Right lobe of liver (tissue), 4 donors: ENCODE results near the gene C11orf16.
A peak's percentile ranks its signal among the peaks of the same experiment; 100 is the strongest.

Experiments
- CTCF ChIP-seq, 4 donors: fragments of 200-600 bp in 3 of 4; fragments of 450-650 bp in 1 of 4; IDR thresholded peaks; one replicate each; pipeline versions ENCODE4 v1.5.1 to v1.8.0; 2016 to 2022; ENCODE audit warnings: antibody characterized with exemption in 4 of 4, mild to moderate bottlenecking in 2 of 4
- POLR2A ChIP-seq: fragments of 450-650 bp; IDR thresholded peaks from one replicate; pipeline ENCODE4 v1.6.1; 2017; ENCODE audit warnings: antibody characterized with exemption, mild to moderate bottlenecking
- donor health status: DM: no; HTN: no; CAD: no.
- donor health status: DM: no; HTN: no; CAD: no.
- donor health status: DM: no; HTN: yes; CAD: no.

- no peak for TF ChIP-seq CTCF (IDR thresholded peaks at IDR 0.05)
- TF ChIP-seq POLR2A = peak; percentile 50
Observed at GRCh38 chr11:8911029-8911823, 21.5 kb downstream of the C11orf16 start, which contains the start of gene AKIP1.
